ENCODE results near the gene KIT.

Gene KIT

GRCh38 chr4:54707406-54707805, 49.6 kb downstream of the KIT start:
- H3K27me3 ChIP-seq, result no peaks in the 10 kb centered on the region

DNA sequence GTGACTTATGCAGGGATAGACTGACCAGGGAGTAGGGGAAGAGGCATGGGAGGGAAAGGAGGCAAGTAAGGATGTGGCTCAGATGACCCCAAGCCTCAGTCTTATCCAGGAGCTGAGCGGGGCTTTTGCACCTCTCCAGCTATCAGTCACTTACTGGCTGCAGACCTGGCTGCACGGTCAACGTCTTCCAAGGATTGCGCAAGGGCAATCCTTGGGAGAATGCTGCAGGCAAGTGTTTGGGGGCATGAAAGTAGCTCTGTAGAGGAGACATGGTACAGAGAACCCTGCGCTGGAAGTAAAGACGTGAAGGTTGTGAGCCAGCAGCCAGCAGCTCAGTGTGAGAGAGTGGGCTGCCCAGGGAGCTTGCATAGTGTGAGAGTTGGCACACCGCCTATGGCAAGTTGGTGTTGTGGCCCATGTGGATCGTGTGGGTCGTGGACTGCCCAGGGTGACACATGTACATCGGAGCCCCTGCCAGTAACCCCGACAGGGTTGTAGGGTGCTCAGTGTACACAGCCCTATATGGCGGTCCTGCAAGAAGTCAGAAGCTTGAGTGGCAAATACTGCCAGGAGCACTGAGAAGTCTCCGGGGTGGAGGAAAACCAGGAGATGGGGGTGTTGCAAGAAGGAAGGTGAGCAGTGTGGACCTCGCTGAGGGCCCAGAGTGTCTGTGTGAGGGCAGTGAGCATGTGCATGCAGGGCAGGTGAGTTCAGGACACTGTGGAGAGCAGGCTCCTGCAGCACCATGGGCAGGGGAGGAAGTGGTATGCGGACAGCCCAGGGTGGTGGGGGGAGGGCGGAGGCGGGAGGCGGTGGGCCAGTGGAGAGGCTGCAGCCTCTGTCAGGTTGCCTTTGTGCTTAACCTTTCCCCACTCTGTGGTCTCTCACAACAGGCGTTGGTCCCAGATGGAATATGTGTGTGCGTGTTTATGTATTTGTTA, 50.9 kb downstream of the KIT start:
- no peaks in the 10 kb centered on the region for H3K9me3 ChIP-seq
- no peaks in the 10 kb centered on the region for H3K36me3 ChIP-seq
- no peaks in the 10 kb centered on the region for H3K27me3 ChIP-seq
- no peaks in the 10 kb centered on the region; the same call in 1 of the 2 replicates for H3K4me1 ChIP-seq
- no peak for DNase-seq
- H3K4me3 ChIP-seq (ENCODE audit: low read depth, low read length), result no peak overlapping the region
- TF ChIP-seq, protein P1, sequence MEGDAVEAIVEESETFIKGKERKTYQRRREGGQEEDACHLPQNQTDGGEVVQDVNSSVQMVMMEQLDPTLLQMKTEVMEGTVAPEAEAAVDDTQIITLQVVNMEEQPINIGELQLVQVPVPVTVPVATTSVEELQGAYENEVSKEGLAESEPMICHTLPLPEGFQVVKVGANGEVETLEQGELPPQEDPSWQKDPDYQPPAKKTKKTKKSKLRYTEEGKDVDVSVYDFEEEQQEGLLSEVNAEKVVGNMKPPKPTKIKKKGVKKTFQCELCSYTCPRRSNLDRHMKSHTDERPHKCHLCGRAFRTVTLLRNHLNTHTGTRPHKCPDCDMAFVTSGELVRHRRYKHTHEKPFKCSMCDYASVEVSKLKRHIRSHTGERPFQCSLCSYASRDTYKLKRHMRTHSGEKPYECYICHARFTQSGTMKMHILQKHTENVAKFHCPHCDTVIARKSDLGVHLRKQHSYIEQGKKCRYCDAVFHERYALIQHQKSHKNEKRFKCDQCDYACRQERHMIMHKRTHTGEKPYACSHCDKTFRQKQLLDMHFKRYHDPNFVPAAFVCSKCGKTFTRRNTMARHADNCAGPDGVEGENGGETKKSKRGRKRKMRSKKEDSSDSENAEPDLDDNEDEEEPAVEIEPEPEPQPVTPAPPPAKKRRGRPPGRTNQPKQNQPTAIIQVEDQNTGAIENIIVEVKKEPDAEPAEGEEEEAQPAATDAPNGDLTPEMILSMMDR (IDR thresholded peaks at IDR 0.05; ENCODE audit: low read depth, low read length), result no peak

More at GRCh38 chr4:54707406-54707805, 49.6 kb downstream of the KIT start:
- no peak for DNase-seq
- no peaks in the 10 kb centered on the region for H3K36me3 ChIP-seq
- no peaks in the 10 kb centered on the region for H3K9me3 ChIP-seq
- TF ChIP-seq, protein P1 (IDR thresholded peaks at IDR 0.05; ENCODE audit: low read depth, low read length), result no peak
- H3K4me3 ChIP-seq (ENCODE audit: low read depth, low read length), result no peak overlapping the region
- H3K4me1 ChIP-seq, result no peaks in the 10 kb centered on the region; the same call in 1 of the 2 replicates

DNA sequence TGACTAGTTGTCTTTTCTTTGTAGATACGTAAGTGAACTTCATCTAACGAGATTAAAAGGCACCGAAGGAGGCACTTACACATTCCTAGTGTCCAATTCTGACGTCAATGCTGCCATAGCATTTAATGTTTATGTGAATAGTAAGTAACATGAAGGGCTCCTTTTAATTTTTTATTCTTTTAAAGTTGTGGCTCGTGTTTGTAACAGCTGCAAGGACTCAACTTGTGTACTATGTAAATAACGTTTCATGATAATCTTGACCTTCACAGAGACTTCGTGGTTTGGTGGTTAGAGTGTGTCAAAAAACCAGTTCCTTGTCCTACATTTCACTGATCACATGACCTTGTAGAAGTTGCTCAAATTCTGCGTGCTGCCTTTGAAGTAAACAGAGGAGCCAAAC, 51.6 kb downstream of the KIT start:
- Histone ChIP-seq H3K9me3 (no peaks in the 10 kb centered on the region), H3K36me3 (no peaks in the 10 kb centered on the region), H3K4me3 (ENCODE audit: low read depth, low read length) (no peak overlapping the region), H3K4me1 (no peaks in the 10 kb centered on the region), H3K27me3 (no peaks in the 10 kb centered on the region)
- no peak for DNase-seq
- TF ChIP-seq, protein P1 (IDR thresholded peaks at IDR 0.05; ENCODE audit: low read depth, low read length), result no peak

DNA sequence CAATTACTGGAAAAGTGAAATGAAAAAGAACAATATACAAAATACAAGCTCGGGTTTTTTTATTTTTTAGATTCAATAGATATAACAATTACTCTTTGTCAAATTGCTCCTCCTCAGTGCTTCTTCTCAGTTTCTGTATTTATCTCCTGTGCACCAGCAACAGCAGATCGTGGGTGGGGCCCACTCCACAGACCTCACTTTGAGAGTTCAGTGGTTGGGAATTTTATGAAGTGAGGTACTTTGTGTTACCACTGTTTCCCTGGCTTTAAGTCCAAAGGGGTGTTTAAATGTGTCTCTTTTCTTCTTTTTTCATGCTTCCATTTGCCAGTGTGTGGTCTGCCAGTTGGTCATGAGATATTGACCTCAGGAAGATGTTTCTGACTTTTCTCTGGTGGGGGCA, 54.4 kb downstream of the KIT start:
- Histone ChIP-seq H3K27me3 (no peaks in the 10 kb centered on the region), H3K4me1 (no peaks in the 10 kb centered on the region), H3K4me3 (ENCODE audit: low read depth, low read length) (no peak overlapping the region), H3K9me3 (no peaks in the 10 kb centered on the region), H3K36me3 (no peaks in the 10 kb centered on the region)
- TF ChIP-seq, protein P1 (IDR thresholded peaks at IDR 0.05; ENCODE audit: low read depth, low read length), result no peak
- DNase-seq, result no peak

GRCh38 chr4:54714631-54715030, 56.9 kb downstream of the KIT start:
- no peaks in the 10 kb centered on the region for H3K27me3 ChIP-seq
- DNase-seq, result no peak
- TF ChIP-seq, protein P1 (IDR thresholded peaks at IDR 0.05; ENCODE audit: low read depth, low read length), result no peak
- no peaks in the 10 kb centered on the region for H3K36me3 ChIP-seq
- no peaks in the 10 kb centered on the region for H3K4me1 ChIP-seq
- H3K4me3 ChIP-seq (ENCODE audit: low read depth, low read length), result no peak overlapping the region
- no peaks in the 10 kb centered on the region for H3K9me3 ChIP-seq

DNA sequence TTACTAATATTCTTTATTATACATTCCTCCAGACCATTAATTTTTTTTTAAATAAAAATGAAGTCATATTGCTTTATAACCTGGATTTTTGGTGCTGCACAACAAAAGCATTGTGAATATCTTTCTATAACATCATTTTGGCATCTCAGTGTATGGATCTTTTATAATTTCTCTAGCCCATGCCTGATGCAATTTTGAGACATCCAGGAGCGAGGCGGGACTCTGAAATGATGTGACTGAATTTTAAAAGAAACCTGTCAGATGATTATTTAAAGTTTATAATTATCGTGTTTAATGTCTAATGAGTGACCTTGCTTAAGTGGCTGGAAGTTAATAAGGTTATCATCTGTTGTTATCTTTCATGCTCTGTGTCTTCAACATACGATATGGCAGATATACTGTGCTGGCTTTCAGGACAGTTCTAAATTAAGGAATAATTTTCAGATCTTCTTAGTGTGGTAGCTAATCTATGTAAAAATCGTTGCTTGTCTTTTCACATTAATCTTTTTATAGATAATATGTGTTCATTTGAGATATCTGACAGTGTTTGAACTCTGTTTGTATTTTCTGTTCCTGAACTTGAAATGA, 58.8 kb downstream of the KIT start:
- Histone ChIP-seq H3K4me3 (ENCODE audit: low read depth, low read length) (no peak overlapping the region), H3K4me1 (no peaks in the 10 kb centered on the region), H3K36me3 (no peaks in the 10 kb centered on the region), H3K27me3 (no peaks in the 10 kb centered on the region), H3K9me3 (no peaks in the 10 kb centered on the region)
- no peak for DNase-seq
- TF ChIP-seq, protein P1 (IDR thresholded peaks at IDR 0.05; ENCODE audit: low read depth, low read length), result no peak

Data from BE2C (cell line).